CD14-positive monocyte (primary cell): ENCODE results near the gene GPR37L1. TPM values are rescaled to one million over a fixed set of nuclear protein-coding genes. Genes with fewer than 3 reads are reported as not detected.

ENCODE experiments used
- DNase-seq, 3 donors: peaks; one replicate each; pipeline ENCODE4 v3.0.0-alpha.2; 2011 to 2022
- H2AFZ ChIP-seq: 2 replicates; pipeline ENCODE4 v1.6.0; 2012; ENCODE audit warnings: mild to moderate bottlenecking, low read depth, low read length, inconsistent platforms; ENCODE audit not compliant: insufficient read depth, poor library complexity, severe bottlenecking
- H3K27ac ChIP-seq, 2 donors: 1 replicate in 1 of 2; 2 replicates in 1 of 2; pipeline ENCODE4 v1.5.1; 2012 to 2013; ENCODE audit warnings: low read length in 2 of 2, control low read depth in 1 of 2, inconsistent platforms in 1 of 2, low read depth in 1 of 2, mild to moderate bottlenecking in 1 of 2
- H3K27me3 ChIP-seq, 2 donors: one replicate each; pipeline versions ENCODE4 v1.6.0 to v1.6.1; 2011 to 2013; ENCODE audit warnings: low read length in 2 of 2; ENCODE audit not compliant: control insufficient read depth in 2 of 2, insufficient read depth in 2 of 2
- H3K36me3 ChIP-seq, 2 donors: replicated peaks in 1 of 2; 1 replicate in 1 of 2; 2 replicates in 1 of 2; pipeline versions ENCODE4 v1.5.1 to v1.6.1; 2012 to 2013; ENCODE audit warnings: low read length in 2 of 2, control low read depth in 1 of 2, inconsistent platforms in 1 of 2, mild to moderate bottlenecking in 1 of 2; ENCODE audit not compliant: insufficient read depth in 2 of 2, control insufficient read depth in 1 of 2
- H3K4me1 ChIP-seq, 2 donors: 1 replicate in 1 of 2; 2 replicates in 1 of 2; pipeline versions ENCODE4 v1.5.1 to v1.6.1; 2012 to 2013; ENCODE audit warnings: low read length in 2 of 2, control low read depth in 1 of 2, inconsistent platforms in 1 of 2, mild to moderate bottlenecking in 1 of 2, moderate library complexity in 1 of 2; ENCODE audit not compliant: insufficient read depth in 2 of 2, control insufficient read depth in 1 of 2
- H3K4me2 ChIP-seq: replicated peaks from 2 replicates; pipeline ENCODE3; 2012; ENCODE audit warnings: low read length, moderate library complexity, mild to moderate bottlenecking; ENCODE audit not compliant: poor library complexity, severe bottlenecking; ENCODE audit errors: extremely low read depth
- H3K4me3 ChIP-seq, 3 experiments: fragments of 200-600 bp in 1 of 3; sonication (generic) in 1 of 3; replicated peaks in 1 of 3; 1 replicate in 2 of 3; 2 replicates in 1 of 3; pipeline ENCODE4 v1.5.1; 2011 to 2013; ENCODE audit warnings: low read length in 3 of 3, mild to moderate bottlenecking in 3 of 3, control low read depth in 2 of 3, low read depth in 2 of 3, inconsistent platforms in 1 of 3, moderate library complexity in 1 of 3
- H3K79me2 ChIP-seq: 2 replicates; pipeline ENCODE4 v1.6.0; 2012; ENCODE audit warnings: mild to moderate bottlenecking, control low read depth, inconsistent platforms, low read length, moderate library complexity; ENCODE audit not compliant: insufficient read depth
- H3K9ac ChIP-seq: 2 replicates; pipeline ENCODE4 v1.6.0; 2017; ENCODE audit warnings: low read length, mild to moderate bottlenecking; ENCODE audit not compliant: insufficient read depth, poor library complexity, severe bottlenecking
- H3K9me3 ChIP-seq, 2 donors: replicated peaks in 1 of 2; 1 replicate in 1 of 2; 2 replicates in 1 of 2; pipeline versions ENCODE4 v1.5.1 to v1.6.1; 2012 to 2013; ENCODE audit warnings: low read length in 2 of 2, control low read depth in 1 of 2; ENCODE audit not compliant: control insufficient read depth in 1 of 2, insufficient read depth in 1 of 2
- H4K20me1 ChIP-seq: 2 replicates; pipeline ENCODE4 v1.6.0; 2012; ENCODE audit warnings: mild to moderate bottlenecking, low read length, control low read depth, moderate library complexity; ENCODE audit not compliant: insufficient read depth
- H3K27ac Mint-ChIP-seq, 7 donors: one replicate each; pipeline ENCODE4 v1.8.0; 2020; ENCODE audit warnings: mild to moderate bottlenecking in 7 of 7, mixed read lengths in 7 of 7, moderate library complexity in 6 of 7, inconsistent platforms in 2 of 7
- H3K27me3 Mint-ChIP-seq, 3 donors: one replicate each; pipeline ENCODE4 v1.8.0; 2021 to 2022; ENCODE audit warnings: low read depth in 3 of 3, mild to moderate bottlenecking in 3 of 3, mixed read lengths in 3 of 3, moderate library complexity in 3 of 3, inconsistent platforms in 1 of 3
- H3K36me3 Mint-ChIP-seq, 2 donors: one replicate each; pipeline ENCODE4 v1.8.0; 2020; ENCODE audit warnings: mixed read lengths in 2 of 2, inconsistent platforms in 1 of 2, mild to moderate bottlenecking in 1 of 2
- H3K4me1 Mint-ChIP-seq: one replicate; pipeline ENCODE4 v1.8.0; 2020; ENCODE audit warnings: mild to moderate bottlenecking, mixed read lengths
- H3K4me3 Mint-ChIP-seq, 2 donors: one replicate each; pipeline ENCODE4 v1.8.0; 2020; ENCODE audit warnings: mild to moderate bottlenecking in 2 of 2, mixed read lengths in 2 of 2, moderate library complexity in 1 of 2
- H3K9me3 Mint-ChIP-seq, 7 donors: one replicate each; pipeline ENCODE4 v1.8.0; 2020 to 2022; ENCODE audit warnings: mixed read lengths in 7 of 7, mild to moderate bottlenecking in 6 of 7, moderate library complexity in 6 of 7, inconsistent platforms in 2 of 7
- CTCF ChIP-seq: fragments of 200-600 bp; IDR thresholded peaks from one replicate; pipeline ENCODE4 v1.8.0; 2022; ENCODE audit warnings: antibody characterized with exemption, mild to moderate bottlenecking
- WGBS: methylation state at CpG from one replicate; pipeline ENCODE4 v1.1.5; 2013; ENCODE audit warnings: missing lambda C conversion rate; ENCODE audit not compliant: insufficient coverage; 5-methylcytosine and 5-hydroxymethylcytosine counted together
- intact Hi-C, 2 donors: fragments of 100-400 bp; cut with micrococcal nuclease; formaldehyde crosslinking; loops; one replicate each; pipeline versions ENCODE4 v1.15.0 to v1.15.1; 2023
- polyA plus RNA-seq, 3 donors: library from polyadenylated mRNA; depleted of rRNA in 1 of 3; unstranded in 2 of 3; stranded (reverse) in 1 of 3; fragments of 300-500 nt in 2 of 3; fragments of >200 nt in 1 of 3; fragmentation: Illumina TruSeq in 2 of 3; gene quantifications; 1 replicate in 2 of 3; 2 replicates in 1 of 3; pipeline ENCODE4 v1.2.3, GENCODE V29; 2012 to 2021

Gene GPR37L1
- polyA plus RNA-seq, 3 donors: 0.06 to 0.13 TPM; not detected in 1

- Histone ChIP-seq H3K79me2 (peaks cover 15% of the 10 kb centered on the region), H3K36me3 (peaks cover 43 to 78% of the 10 kb centered on the region in 2 donors), H3K4me1 (peaks cover 8 to 11% of the 10 kb centered on the region in 2 donors), H3K27me3 (no peaks in the 10 kb centered on the region), H3K9ac (no peak overlapping the region), H2AFZ (no peak overlapping the region), H3K9me3 (no peaks in the 10 kb centered on the region), H3K4me2 (no peak overlapping the region), H3K4me3 (no peak overlapping the region), H3K27ac (no peak overlapping the region), H4K20me1 (no peaks in the 10 kb centered on the region)
- no peak for DNase-seq
- TF ChIP-seq CTCF: no peak
- H3K36me3 Mint-ChIP-seq: peaks cover 46 to 78% of the 10 kb centered on the region in 2 donors
- intact Hi-C loops: no loop called here
- 100% methylated on average over 7 of the region's 9 CpGs for WGBS
- H3K4me1 Mint-ChIP-seq: peaks cover 11% of the 10 kb centered on the region
- H3K27ac Mint-ChIP-seq: peak overlapping the region in 1 of 7 donors; percentile 50
- no peaks in the 10 kb centered on the region for H3K9me3 Mint-ChIP-seq
- no peak overlapping the region for H3K4me3 Mint-ChIP-seq
- peaks cover 0 to 7% (median 0%) of the 10 kb centered on the region in 3 donors for H3K27me3 Mint-ChIP-seq
These were observed 27.5 kb downstream of the GPR37L1 start for GRCh38 chr1:202150187-202150586.

- WGBS: 48% methylated on average over 6 of the region's 8 CpGs
- Mint-ChIP-seq H3K27me3 (peaks cover 0 to 3% (median 0%) of the 10 kb centered on the region in 3 donors), H3K27ac (peak overlapping the region in 1 of 7 donors; percentile 11), H3K9me3 (no peaks in the 10 kb centered on the region), H3K4me1 (peaks cover 11% of the 10 kb centered on the region), H3K4me3 (no peak overlapping the region), H3K36me3 (peaks cover 46 to 78% of the 10 kb centered on the region in 2 donors)
- Histone ChIP-seq H3K79me2 (peaks cover 15% of the 10 kb centered on the region), H3K4me2 (no peak overlapping the region), H3K36me3 (peaks cover 43 to 78% of the 10 kb centered on the region in 2 donors), H3K27me3 (no peaks in the 10 kb centered on the region), H3K4me3 (no peak overlapping the region), H4K20me1 (no peaks in the 10 kb centered on the region), H3K9ac (no peak overlapping the region), H3K9me3 (no peaks in the 10 kb centered on the region), H3K4me1 (peaks cover 8 to 11% of the 10 kb centered on the region in 2 donors), H2AFZ (no peak overlapping the region), H3K27ac (no peak overlapping the region)
- TF ChIP-seq CTCF: no peak
- intact Hi-C loops: no loop called here
- no peak for DNase-seq
These were observed 27.9 kb downstream of the GPR37L1 start for GRCh38 chr1:202150602-202151001.
